ENCODE results near the gene RMND5A.
"Not testable (repeated sequence)": the region's sequence is repeated elsewhere in the genome, so short reads cannot be mapped to it uniquely, and the experiment has no call there.

RMND5A gene

DNA sequence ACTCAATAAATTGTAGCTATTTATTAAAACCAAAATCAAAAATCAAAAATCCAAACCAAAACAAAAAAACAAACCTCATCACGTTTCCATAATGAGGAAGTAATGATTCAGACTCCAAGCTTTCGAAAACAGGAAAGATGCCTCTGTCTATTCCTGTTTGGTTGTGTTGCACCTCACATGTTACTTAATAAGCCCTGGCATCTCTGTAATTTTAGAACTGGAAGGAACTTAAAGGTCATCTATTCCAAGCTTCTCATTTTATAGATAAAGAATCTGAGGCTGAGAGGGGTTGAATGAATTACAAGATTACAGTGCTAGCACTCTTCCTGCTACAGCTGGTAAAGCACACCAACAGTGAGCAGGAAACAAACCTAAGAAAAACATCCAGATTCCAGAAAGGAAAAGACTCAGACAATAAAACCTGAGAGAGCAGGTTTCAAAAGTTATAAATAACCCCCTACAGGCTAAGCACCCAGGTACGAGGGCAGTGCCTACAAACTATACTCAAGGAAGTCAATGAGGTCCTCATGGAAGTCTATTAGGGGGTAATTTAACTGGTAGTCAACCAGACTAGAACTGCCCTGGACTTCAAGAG, 5.4 kb upstream of the RMND5A start:
- not testable (repeated sequence) for DNase-seq

DNA sequence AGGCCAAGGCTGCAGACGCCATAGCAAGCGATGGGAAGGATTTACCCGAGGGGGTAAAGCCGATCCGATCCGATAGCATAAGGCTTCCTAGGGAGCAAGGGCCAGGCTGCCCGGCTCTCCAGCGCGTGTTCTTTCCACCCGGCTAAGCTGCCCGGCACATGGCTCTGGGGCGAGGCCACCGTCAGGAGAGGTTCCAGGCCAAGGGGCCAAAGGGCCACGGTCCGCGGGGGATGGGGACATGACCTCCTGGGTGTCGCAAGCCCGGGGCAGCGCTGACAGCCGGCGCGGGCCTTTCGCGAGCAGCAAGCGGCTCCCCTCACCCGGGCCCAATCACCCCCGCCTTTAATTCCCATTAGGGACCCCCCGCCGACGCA, 841 bp upstream of the RMND5A start:
- DNase-seq: not testable (repeated sequence)

GRCh38 chr2:86720540-86721320, 639 bp downstream of the RMND5A start:
- DNase-seq: peak; percentile 66

- not testable (repeated sequence) for DNase-seq
Measured at GRCh38 chr2:86725706-86726105, 5.6 kb downstream of the RMND5A start.

DNA sequence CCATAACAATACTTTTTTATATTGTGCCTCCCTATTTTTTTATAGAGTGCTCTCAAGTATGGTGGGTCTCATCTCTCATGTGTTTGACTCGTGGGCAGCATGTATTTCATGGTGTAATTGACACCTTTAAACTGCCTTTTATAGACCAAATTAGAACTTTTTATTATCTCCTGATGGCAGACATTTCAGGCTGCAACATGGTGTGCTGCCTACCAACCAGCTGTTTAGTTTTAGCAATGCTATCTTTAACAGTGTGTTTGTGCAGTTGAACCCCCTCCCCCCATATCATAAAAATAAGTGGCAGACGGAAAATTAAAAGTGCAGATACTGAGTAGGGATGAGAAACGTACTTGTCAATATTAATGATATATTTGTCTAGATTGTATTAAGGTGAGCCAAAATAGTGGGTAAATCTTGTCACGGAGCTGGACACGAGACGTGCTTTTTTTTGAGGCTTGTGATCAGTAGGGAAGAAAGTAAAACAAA, 12.0 kb downstream of the RMND5A start:
- DNase-seq: not testable (repeated sequence)

- DNase-seq: not testable (repeated sequence)
Measured at GRCh38 chr2:86732837-86733236, 12.7 kb downstream of the RMND5A start.

GRCh38 chr2:86733528-86733927, 13.4 kb downstream of the RMND5A start:
- DNase-seq: not testable (repeated sequence)

- DNase-seq: not testable (repeated sequence)
Measured at GRCh38 chr2:86734896-86735295, 14.8 kb downstream of the RMND5A start.

- DNase-seq: not testable (repeated sequence)
Measured at GRCh38 chr2:86739485-86739884, 19.4 kb downstream of the RMND5A start.

- not testable (repeated sequence) for DNase-seq
Measured at GRCh38 chr2:86739889-86740288, 19.8 kb downstream of the RMND5A start.

GRCh38 chr2:86741889-86742498, 21.9 kb downstream of the RMND5A start:
- DNase-seq: not testable (repeated sequence)

DNA sequence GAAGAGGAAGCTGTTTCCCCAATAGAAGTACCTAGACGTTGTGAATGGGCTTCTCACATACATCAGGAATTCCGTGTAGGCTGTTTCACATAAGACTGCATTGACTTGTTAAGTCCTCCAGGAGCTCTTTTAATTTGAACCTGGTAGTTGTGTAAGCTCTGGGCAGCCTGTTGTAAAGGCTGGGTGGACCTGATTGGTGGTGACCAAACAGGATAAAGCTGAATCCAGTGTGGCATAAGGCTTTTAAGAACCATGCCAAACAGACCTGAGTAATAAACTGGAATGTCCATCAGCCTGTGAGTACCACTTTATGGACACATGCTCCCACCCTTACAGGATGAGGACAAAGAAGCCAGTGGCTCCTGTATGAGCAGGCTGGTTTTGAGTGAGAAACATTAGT, 24.1 kb downstream of the RMND5A start:
- no peak for DNase-seq

GRCh38 chr2:86746939-86747338, 26.8 kb downstream of the RMND5A start:
- DNase-seq: no peak

- DNase-seq: no peak
Measured at GRCh38 chr2:86747711-86748639, 27.9 kb downstream of the RMND5A start.

DNA sequence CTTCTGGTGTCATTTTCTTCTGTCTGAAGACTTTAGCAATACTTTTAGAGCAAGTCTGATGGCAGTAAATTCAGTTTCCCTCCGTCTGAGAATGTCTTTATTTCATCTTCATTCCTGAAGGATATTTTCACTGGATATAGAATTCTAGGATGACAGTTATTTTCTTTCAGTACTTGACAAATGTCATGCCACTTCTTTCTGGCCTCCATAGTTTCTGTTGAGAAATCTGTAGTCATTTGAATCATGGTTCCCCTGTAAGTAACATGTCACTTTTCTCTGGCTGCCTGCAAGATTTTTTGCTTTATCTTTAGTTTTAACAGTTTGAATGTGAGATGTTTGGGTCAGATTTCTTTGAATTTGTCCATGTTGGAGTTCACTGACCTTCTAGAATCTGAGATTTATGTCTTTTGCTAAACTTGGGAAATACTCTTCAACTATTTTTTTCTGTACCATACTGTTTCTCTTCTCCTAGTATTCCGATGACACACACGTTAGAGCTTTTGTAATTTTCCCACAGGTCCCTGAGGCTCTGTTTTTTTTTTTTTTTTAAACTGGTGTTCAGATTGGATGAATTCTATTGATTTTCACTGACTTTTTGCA, 30.2 kb downstream of the RMND5A start:
- DNase-seq: no peak

DNA sequence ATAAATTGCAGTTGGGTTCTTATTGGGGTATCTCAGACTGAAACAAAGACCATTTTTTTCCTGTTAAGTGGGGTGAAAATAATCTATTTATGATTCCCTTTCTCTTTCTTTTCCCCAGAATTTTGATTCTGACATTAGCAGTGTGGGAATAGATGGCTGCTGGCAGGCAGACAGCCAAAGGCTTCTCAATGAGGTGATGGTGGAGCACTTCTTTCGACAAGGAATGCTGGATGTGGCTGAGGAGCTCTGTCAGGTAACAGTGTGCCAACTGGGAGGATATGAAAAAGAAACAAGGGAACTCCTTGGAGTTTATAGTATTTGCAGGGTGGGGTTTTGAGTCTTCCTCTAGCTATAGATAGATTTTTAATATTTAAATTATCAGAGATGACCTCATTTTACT, 31.7 kb downstream of the RMND5A start:
- DNase-seq: no peak

DNA sequence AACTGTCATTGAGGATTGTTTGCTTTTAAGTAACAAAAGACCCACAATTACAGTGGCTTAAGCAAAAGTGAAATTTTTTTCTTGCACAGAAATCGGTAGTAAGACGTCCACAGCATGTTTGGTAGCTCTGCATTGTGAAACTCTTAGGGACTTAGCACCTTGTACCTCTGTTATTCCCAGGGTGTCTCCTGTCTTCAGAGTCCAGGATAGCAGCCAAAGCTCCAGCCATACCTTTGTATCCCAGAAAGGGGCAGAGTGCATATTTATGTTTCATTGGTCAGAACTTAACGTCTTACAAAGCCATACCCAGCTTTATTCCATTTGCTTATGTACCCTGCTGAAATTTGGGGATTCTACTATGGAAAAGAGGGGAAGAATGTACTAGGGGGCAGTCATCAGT, 32.8 kb downstream of the RMND5A start:
- no peak for DNase-seq

- no peak for DNase-seq
Measured at GRCh38 chr2:86753606-86754005, 33.5 kb downstream of the RMND5A start.

- DNase-seq: no peak
Measured at GRCh38 chr2:86758405-86758804, 38.3 kb downstream of the RMND5A start.

DNA sequence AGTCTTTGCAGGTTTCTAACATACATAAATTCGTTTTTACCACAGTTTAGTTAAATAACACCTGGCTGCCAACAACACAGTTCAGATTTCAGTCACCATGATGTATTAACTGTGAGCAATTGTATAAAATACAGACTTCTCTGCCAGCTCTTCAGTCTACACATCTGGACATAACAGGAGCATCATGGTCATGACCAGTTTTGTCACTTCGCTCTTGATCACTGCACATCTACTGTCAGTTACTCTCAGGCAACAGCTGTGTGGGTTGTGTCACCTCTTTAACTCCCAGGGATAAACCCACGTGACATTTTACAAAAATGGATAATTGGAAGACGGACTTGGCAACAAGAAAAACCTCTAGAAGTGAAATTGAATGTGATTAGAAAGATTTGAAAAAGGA, 40.3 kb downstream of the RMND5A start:
- DNase-seq: no peak

DNA sequence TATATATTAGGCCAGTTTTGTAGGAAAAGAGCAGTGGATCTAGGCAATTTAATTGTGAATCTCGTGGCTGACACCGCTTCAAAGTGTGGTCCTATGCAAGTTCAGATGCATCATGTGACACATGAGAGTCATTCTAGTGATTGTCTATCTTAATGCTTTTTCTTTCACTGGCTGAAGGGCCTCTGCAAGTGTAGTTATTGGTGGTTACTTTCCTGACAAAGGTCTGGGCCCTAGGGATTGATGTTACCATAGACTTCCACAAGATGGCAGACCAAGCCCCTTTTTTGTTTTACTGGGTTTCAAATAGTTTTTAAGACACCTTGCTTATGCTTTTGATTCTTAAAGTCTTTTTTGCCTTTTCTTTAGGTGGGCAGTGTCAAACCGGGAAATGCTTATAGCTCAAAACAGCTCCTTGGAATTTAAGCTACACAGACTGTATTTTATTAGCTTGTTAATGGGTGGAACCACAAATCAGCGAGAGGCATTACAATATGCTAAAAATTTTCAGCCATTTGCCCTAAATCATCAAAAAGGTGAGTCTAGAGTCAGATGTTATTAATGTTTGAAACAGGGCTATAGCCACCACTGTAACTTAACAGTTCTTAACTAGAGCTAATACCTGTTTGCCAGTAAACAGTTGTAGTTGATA, 44.7 kb downstream of the RMND5A start:
- peak; percentile 43 for DNase-seq

- DNase-seq: no peak
Measured at GRCh38 chr2:86765310-86765695, 45.2 kb downstream of the RMND5A start.

Data from stimulated activated CD8-positive, alpha-beta memory T cell treated with anti-CD3 and anti-CD28 coated beads, Interleukin-4, amount 100 ng/mL, for 48 hours (primary cell).